Panc1 (cell line): Measurements from ENCODE around the gene MRPL22. TPM values are rescaled to one million over a fixed set of nuclear protein-coding genes. Genes with fewer than 3 reads are reported as not detected.

Source experiments
- ATAC-seq: fragments of 200-7000 bp; cut with Tn5 transposase; 2 replicates; pipeline ENCODE4 v1.9.1; 2020; ENCODE audit warnings: mild to moderate bottlenecking, moderate library complexity
- BruUV-seq: library from RNA; stranded (reverse); fragments of 400-500 nt; replicated peaks from 2 replicates; lab custom pipeline; 2021; lab: Mats Ljungman, UMichigan
- CTCF ChIA-PET: fragments of 300-600 bp; sonication (Branson Sonifier 250); formaldehyde crosslinking; loops from one replicate; lab custom pipeline; 2022; ENCODE audit warnings: antibody characterized with exemption; lab: Charles Lee
- POLR2A ChIA-PET: fragments of 300-600 bp; sonication (Branson Sonifier 250); formaldehyde crosslinking; loops from one replicate; lab custom pipeline; 2022; ENCODE audit warnings: antibody characterized with exemption; lab: Charles Lee
- DNase-seq: peaks from one replicate; pipeline ENCODE4 v3.0.0-alpha.2; 2010; ENCODE audit warnings: low read depth, low spot score
- H3K27ac ChIP-seq: 2 replicates; pipeline ENCODE4 v1.5.1; 2011; ENCODE audit warnings: mild to moderate bottlenecking, low read length, inconsistent platforms
- H3K27me3 ChIP-seq: fragments of 200-500 bp; sonication (Bioruptor generic); 2 replicates; pipeline ENCODE4 v1.6.0; 2014; ENCODE audit warnings: low read length, inconsistent platforms; ENCODE audit not compliant: control insufficient read depth, insufficient read depth
- H3K36me3 ChIP-seq: fragments of 200-500 bp; sonication (Bioruptor generic); 2 replicates; pipeline ENCODE4 v1.5.1; 2014; ENCODE audit warnings: inconsistent platforms, mild to moderate bottlenecking, low read length, moderate library complexity; ENCODE audit not compliant: control insufficient read depth, insufficient read depth
- H3K4me1 ChIP-seq: 2 replicates; pipeline ENCODE4 v1.5.1; 2011; ENCODE audit warnings: inconsistent platforms, mild to moderate bottlenecking, low read length, moderate library complexity; ENCODE audit not compliant: control insufficient read depth, insufficient read depth
- H3K4me3 ChIP-seq, 2 experiments: 2 replicates each; pipeline ENCODE4 v1.5.1; 2011 to 2012; ENCODE audit warnings: low read depth in 2 of 2, low read length in 2 of 2, mild to moderate bottlenecking in 2 of 2, inconsistent platforms in 1 of 2, moderate library complexity in 1 of 2
- H3K9me3 ChIP-seq: fragments of 200-500 bp; sonication (Bioruptor generic); 2 replicates; pipeline ENCODE4 v1.5.1; 2014; ENCODE audit warnings: low read depth, mild to moderate bottlenecking, inconsistent platforms, low read length, moderate library complexity; ENCODE audit not compliant: control insufficient read depth, insufficient read depth
- CTCF ChIP-seq: fragments of 450-650 bp; IDR thresholded peaks from 2 replicates; pipeline ENCODE4 v1.5.1; 2017; ENCODE audit warnings: mild to moderate bottlenecking
- POLR2AphosphoS5 ChIP-seq: IDR thresholded peaks from 2 replicates; pipeline ENCODE4 v1.6.1; 2012; ENCODE audit warnings: mild to moderate bottlenecking, low read depth, low read length, moderate library complexity
- REST ChIP-seq, 2 experiments: IDR thresholded peaks; 2 replicates each; pipeline ENCODE4 v1.6.1; 2011 to 2012; ENCODE audit warnings: low read depth in 2 of 2, control low read depth in 1 of 2, low read length in 1 of 2, mild to moderate bottlenecking in 1 of 2, moderate library complexity in 1 of 2; ENCODE audit not compliant: insufficient read depth in 1 of 2
- SIN3A ChIP-seq: IDR thresholded peaks from 2 replicates; pipeline ENCODE4 v1.6.1; 2012; ENCODE audit warnings: low read depth, mild to moderate bottlenecking, low read length, moderate library complexity, borderline replicate concordance; ENCODE audit not compliant: insufficient read depth
- TCF7L2 ChIP-seq: IDR thresholded peaks from 2 replicates; pipeline ENCODE4 v1.6.1; 2011; ENCODE audit warnings: mild to moderate bottlenecking, low read depth, low read length, inconsistent platforms
- in situ Hi-C: cut with HindIII; loops from 2 replicates; pipeline ENCODE4 v1.10.0; 2016; ENCODE audit warnings: low sequenced_read_pairs, low pct_unique_long_range_greater_than_20kb
- intact Hi-C: fragments of 100-400 bp; cut with micrococcal nuclease; formaldehyde crosslinking; loops from one replicate; pipeline ENCODE4 v1.10.0; 2022; ENCODE audit not compliant: unreplicated experiment
- total RNA-seq: library from RNA; stranded (reverse); gene quantifications from one replicate; pipeline ENCODE4 v1.2.1, GENCODE V29; 2021; ENCODE audit not compliant: unreplicated experiment

Gene MRPL22
- total RNA-seq, 1 experiment from 2014 or later: 61.5 TPM

GRCh38 chr5:154893381-154893780, 47.5 kb upstream of the MRPL22 start:
- in situ Hi-C loops: no loop called here
- Histone ChIP-seq H3K27ac (no peak overlapping the region), H3K36me3 (peaks cover 19% of the 10 kb centered on the region), H3K4me1 (no peaks in the 10 kb centered on the region), H3K9me3 (no peaks in the 10 kb centered on the region), H3K4me3 (no peak overlapping the region), H3K27me3 (no peaks in the 10 kb centered on the region)
- DNase-seq (no peak), ATAC-seq (no peak)
- TF ChIP-seq TCF7L2: no peak
- TF ChIP-seq REST (IDR thresholded peaks at IDR 0.05; ENCODE audit: insufficient read depth in 1 of 2, low read depth in 2 of 2, low read length in 1 of 2): no peak
- TF ChIP-seq POLR2AphosphoS5: no peak
- TF ChIP-seq CTCF: no peak
- TF ChIP-seq SIN3A: no peak
- intact Hi-C loops: no loop called here
- ChIA-PET CTCF (no interaction called here), POLR2A (no interaction called here)
- no TSS peak for BruUV-seq

GRCh38 chr5:154895606-154896561, 45.0 kb upstream of the MRPL22 start:
- DNase-seq: no peak
- intact Hi-C loops: no loop called here
- ATAC-seq: no peak
- ChIA-PET CTCF (no interaction called here), POLR2A (interaction anchor here (0.9 kb wide), 1 partner anchor 19 kb away, joined by 3 read pairs; no protein-coding TSS in a partner anchor)
- Histone ChIP-seq H3K27me3 (no peaks in the 10 kb centered on the region), H3K9me3 (no peaks in the 10 kb centered on the region), H3K36me3 (peaks cover 28% of the 10 kb centered on the region), H3K4me1 (no peaks in the 10 kb centered on the region), H3K27ac (no peak overlapping the region), H3K4me3 (no peak overlapping the region)
- TF ChIP-seq CTCF: no peak
- no peak for TF ChIP-seq POLR2AphosphoS5
- no peak for TF ChIP-seq SIN3A
- TF ChIP-seq REST (IDR thresholded peaks at IDR 0.05; ENCODE audit: insufficient read depth in 1 of 2, low read depth in 2 of 2, low read length in 1 of 2): no peak
- no peak for TF ChIP-seq TCF7L2
- in situ Hi-C loops: no loop called here
- BruUV-seq: no TSS peak
